ENCODE results near the gene ACIN1.

The ACIN1 gene

GRCh38 chr14:23101986-23102625 lies 7.2 kb upstream of the ACIN1 start:
- Histone ChIP-seq H3K4me1 (ENCODE audit: insufficient read depth, low read length) (peaks cover 5% of the 10 kb centered on the region), H3K9ac (ENCODE audit: low read length) (no peak overlapping the region), H3K27me3 (ENCODE audit: control insufficient read depth in 1 of 2, insufficient read depth in 2 of 2, low read length in 2 of 2) (no peaks in the 10 kb centered on the region), H3K27ac (ENCODE audit: low read depth, low read length) (no peak overlapping the region), H3K4me3 (ENCODE audit: low read depth in 1 of 2, low read length in 2 of 2) (no peak overlapping the region), H3K36me3 (ENCODE audit: insufficient read depth, low read length) (peaks cover 20% of the 10 kb centered on the region), H3K9me3 (ENCODE audit: low read length) (no peaks in the 10 kb centered on the region)

- no peak overlapping the region for H3K4me3 ChIP-seq (ENCODE audit: low read depth in 1 of 2, low read length in 2 of 2)
- H3K4me1 ChIP-seq (ENCODE audit: insufficient read depth, low read length), result peaks cover 12% of the 10 kb centered on the region
- peaks cover 26% of the 10 kb centered on the region for H3K36me3 ChIP-seq (ENCODE audit: insufficient read depth, low read length)
- no peak overlapping the region for H3K27ac ChIP-seq (ENCODE audit: low read depth, low read length)
- H3K9me3 ChIP-seq (ENCODE audit: low read length), result no peaks in the 10 kb centered on the region
- no peak overlapping the region for H3K9ac ChIP-seq (ENCODE audit: low read length)
- H3K27me3 ChIP-seq (ENCODE audit: control insufficient read depth in 1 of 2, insufficient read depth in 2 of 2, low read length in 2 of 2), result no peaks in the 10 kb centered on the region
These were observed 6.5 kb upstream of the ACIN1 start for GRCh38 chr14:23101213-23101970.

- H3K36me3 ChIP-seq (ENCODE audit: insufficient read depth, low read length), result peaks cover 26% of the 10 kb centered on the region
These were observed 4.4 kb upstream of the ACIN1 start for GRCh38 chr14:23099212-23099861.

GRCh38 chr14:23097786-23098185 lies 2.9 kb upstream of the ACIN1 start:
- Histone ChIP-seq H3K9me3 (ENCODE audit: low read length) (no peaks in the 10 kb centered on the region), H3K36me3 (ENCODE audit: insufficient read depth, low read length) (peaks cover 31% of the 10 kb centered on the region), H3K27me3 (ENCODE audit: control insufficient read depth in 1 of 2, insufficient read depth in 2 of 2, low read length in 2 of 2) (no peaks in the 10 kb centered on the region), H3K9ac (ENCODE audit: low read length) (no peak overlapping the region), H3K27ac (ENCODE audit: low read depth, low read length) (no peak overlapping the region), H3K4me1 (ENCODE audit: insufficient read depth, low read length) (peaks cover 26% of the 10 kb centered on the region), H3K4me3 (ENCODE audit: low read depth in 1 of 2, low read length in 2 of 2) (no peak overlapping the region)

More at GRCh38 chr14:23099212-23099861, 4.4 kb upstream of the ACIN1 start:
- no peak overlapping the region for H3K4me3 ChIP-seq (ENCODE audit: low read depth in 1 of 2, low read length in 2 of 2)
- no peak overlapping the region for H3K9ac ChIP-seq (ENCODE audit: low read length)
- no peaks in the 10 kb centered on the region for H3K9me3 ChIP-seq (ENCODE audit: low read length)
- no peak overlapping the region for H3K27ac ChIP-seq (ENCODE audit: low read depth, low read length)
- H3K4me1 ChIP-seq (ENCODE audit: insufficient read depth, low read length), result peaks cover 12% of the 10 kb centered on the region
- H3K27me3 ChIP-seq (ENCODE audit: control insufficient read depth in 1 of 2, insufficient read depth in 2 of 2, low read length in 2 of 2), result no peaks in the 10 kb centered on the region

- H3K4me1 ChIP-seq (ENCODE audit: insufficient read depth, low read length), result peaks cover 28% of the 10 kb centered on the region
These were observed 516 bp upstream of the ACIN1 start, which contains the start of gene C14orf119 for GRCh38 chr14:23095196-23096108. Gene C14orf119, plus strand, starts transcription at chr14:23095505. Its CDS starts 2,154 bp downstream, at chr14:23097659.

GRCh38 chr14:23093991-23094665 lies 808 bp downstream of the ACIN1 start:
- peak overlapping the region; percentile 96 for H3K27ac ChIP-seq (ENCODE audit: low read depth, low read length)
- H3K4me1 ChIP-seq (ENCODE audit: insufficient read depth, low read length), result peaks cover 28% of the 10 kb centered on the region
- no peaks in the 10 kb centered on the region for H3K9me3 ChIP-seq (ENCODE audit: low read length)
- peaks cover 64% of the 10 kb centered on the region for H3K36me3 ChIP-seq (ENCODE audit: insufficient read depth, low read length)
- H3K4me3 ChIP-seq (ENCODE audit: low read depth in 1 of 2, low read length in 2 of 2), result peak overlapping the region; percentile 67 to 81
- H3K9ac ChIP-seq (ENCODE audit: low read length), result peak overlapping the region; percentile 80
- no peaks in the 10 kb centered on the region for H3K27me3 ChIP-seq (ENCODE audit: control insufficient read depth in 1 of 2, insufficient read depth in 2 of 2, low read length in 2 of 2)

More at GRCh38 chr14:23095196-23096108, 516 bp upstream of the ACIN1 start, which contains the start of gene C14orf119:
- no peaks in the 10 kb centered on the region for H3K9me3 ChIP-seq (ENCODE audit: low read length)
- H3K9ac ChIP-seq (ENCODE audit: low read length), result peak within 1 kb of the TSS; percentile 81
- peak within 1 kb of the TSS; percentile 81 to 90 for H3K4me3 ChIP-seq (ENCODE audit: low read depth in 1 of 2, low read length in 2 of 2)
- no peaks in the 10 kb centered on the region for H3K27me3 ChIP-seq (ENCODE audit: control insufficient read depth in 1 of 2, insufficient read depth in 2 of 2, low read length in 2 of 2)
- peak within 1 kb of the TSS; percentile 99 for H3K27ac ChIP-seq (ENCODE audit: low read depth, low read length)
- H3K36me3 ChIP-seq (ENCODE audit: insufficient read depth, low read length), result peaks cover 51% of the 10 kb centered on the region

- H3K27ac ChIP-seq (ENCODE audit: low read depth, low read length), result no peak overlapping the region
These were observed 1.4 kb downstream of the ACIN1 start for GRCh38 chr14:23093526-23093925.

GRCh38 chr14:23093104-23093503 lies 1.8 kb downstream of the ACIN1 start:
- Histone ChIP-seq H3K4me3 (ENCODE audit: low read depth in 1 of 2, low read length in 2 of 2) (peak overlapping the region; percentile 4 to 81), H3K4me1 (ENCODE audit: insufficient read depth, low read length) (peaks cover 28% of the 10 kb centered on the region), H3K27me3 (ENCODE audit: control insufficient read depth in 1 of 2, insufficient read depth in 2 of 2, low read length in 2 of 2) (no peaks in the 10 kb centered on the region), H3K9ac (ENCODE audit: low read length) (no peak overlapping the region), H3K27ac (ENCODE audit: low read depth, low read length) (no peak overlapping the region), H3K36me3 (ENCODE audit: insufficient read depth, low read length) (peaks cover 64% of the 10 kb centered on the region), H3K9me3 (ENCODE audit: low read length) (no peaks in the 10 kb centered on the region)

More at GRCh38 chr14:23093526-23093925, 1.4 kb downstream of the ACIN1 start:
- Histone ChIP-seq H3K27me3 (ENCODE audit: control insufficient read depth in 1 of 2, insufficient read depth in 2 of 2, low read length in 2 of 2) (no peaks in the 10 kb centered on the region), H3K9me3 (ENCODE audit: low read length) (no peaks in the 10 kb centered on the region), H3K4me3 (ENCODE audit: low read depth in 1 of 2, low read length in 2 of 2) (peak overlapping the region in 1 of 2 donors; percentile 81), H3K36me3 (ENCODE audit: insufficient read depth, low read length) (peaks cover 64% of the 10 kb centered on the region), H3K9ac (ENCODE audit: low read length) (peak overlapping the region; percentile 80), H3K4me1 (ENCODE audit: insufficient read depth, low read length) (peaks cover 28% of the 10 kb centered on the region)

- Histone ChIP-seq H3K4me1 (ENCODE audit: insufficient read depth, low read length) (peaks cover 17% of the 10 kb centered on the region), H3K4me3 (ENCODE audit: low read depth in 1 of 2, low read length in 2 of 2) (no peak overlapping the region), H3K27me3 (ENCODE audit: control insufficient read depth in 1 of 2, insufficient read depth in 2 of 2, low read length in 2 of 2) (no peaks in the 10 kb centered on the region), H3K9ac (ENCODE audit: low read length) (no peak overlapping the region), H3K36me3 (ENCODE audit: insufficient read depth, low read length) (peaks cover 64% of the 10 kb centered on the region), H3K27ac (ENCODE audit: low read depth, low read length) (no peak overlapping the region), H3K9me3 (ENCODE audit: low read length) (no peaks in the 10 kb centered on the region)
These were observed 3.4 kb downstream of the ACIN1 start for GRCh38 chr14:23091294-23092225.

GRCh38 chr14:23090254-23090636 lies 4.7 kb downstream of the ACIN1 start:
- H3K27me3 ChIP-seq (ENCODE audit: control insufficient read depth in 1 of 2, insufficient read depth in 2 of 2, low read length in 2 of 2), result no peaks in the 10 kb centered on the region
- H3K36me3 ChIP-seq (ENCODE audit: insufficient read depth, low read length), result peaks cover 77% of the 10 kb centered on the region
- no peak overlapping the region for H3K27ac ChIP-seq (ENCODE audit: low read depth, low read length)
- H3K9me3 ChIP-seq (ENCODE audit: low read length), result no peaks in the 10 kb centered on the region
- no peak overlapping the region for H3K9ac ChIP-seq (ENCODE audit: low read length)
- H3K4me1 ChIP-seq (ENCODE audit: insufficient read depth, low read length), result peaks cover 15% of the 10 kb centered on the region
- H3K4me3 ChIP-seq (ENCODE audit: low read depth in 1 of 2, low read length in 2 of 2), result no peak overlapping the region
